ENCODE measurements around the gene PLD4. TPM values are rescaled to one million over a fixed set of nuclear protein-coding genes. Genes with fewer than 3 reads are reported as not detected.
"Not testable (repeated sequence)": the region's sequence is repeated elsewhere in the genome, so short reads cannot be mapped to it uniquely, and the experiment has no call there.

The PLD4 gene
- total RNA-seq, 2 donors from 2014 or later: 1.2 TPM; not detected in 1

DNA sequence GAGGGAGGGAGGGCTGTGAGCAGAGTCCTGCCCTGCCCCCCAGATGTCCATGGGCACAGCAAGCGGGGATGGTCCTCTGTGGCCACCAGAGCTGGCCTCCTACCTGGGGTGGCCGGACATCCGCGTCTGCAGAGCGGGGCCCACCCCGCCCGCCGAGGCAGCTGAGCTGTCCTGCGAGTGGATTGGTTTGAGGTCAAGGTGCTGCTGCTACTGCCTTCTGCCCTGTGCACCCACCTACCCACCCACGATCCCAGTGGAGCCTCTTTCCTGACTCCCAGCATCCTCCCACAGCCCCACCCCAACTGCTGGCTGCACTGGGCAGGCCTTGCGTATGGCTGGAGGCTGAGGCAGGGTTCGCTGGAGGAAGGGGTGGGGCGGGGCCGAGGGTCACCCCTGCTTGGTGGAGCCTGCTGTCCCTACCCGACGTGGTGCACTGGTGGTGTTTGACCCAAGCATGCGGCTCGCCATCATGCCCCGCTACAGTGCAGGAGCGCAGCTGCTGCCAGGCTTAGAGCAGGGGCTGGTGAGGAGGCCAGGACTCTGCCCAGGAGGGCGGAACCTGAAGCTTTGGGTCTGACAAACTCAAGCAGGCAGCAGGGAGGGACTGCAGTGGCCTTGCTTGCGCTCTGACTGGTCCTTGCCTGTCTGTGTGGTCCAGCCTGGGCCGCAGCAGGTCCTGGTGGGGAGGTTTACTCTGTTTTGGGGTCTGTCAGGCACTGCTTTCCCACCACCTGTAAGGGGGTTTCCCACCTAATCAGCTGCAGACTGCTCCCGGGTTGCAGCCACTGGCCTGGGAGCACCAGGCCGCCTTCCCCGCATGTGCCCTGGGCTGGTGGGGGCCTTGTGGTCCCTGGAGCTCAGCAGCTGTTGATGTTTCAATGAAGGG is 35.9 kb upstream of the PLD4 start:
- DNase-seq: peak; percentile 15
- intact Hi-C loops (cut with DNase I): no loop called here
- H3K9me3 ChIP-seq: no peaks in the 10 kb centered on the region
- no peak overlapping the region for H3K9ac ChIP-seq (ENCODE audit: low read depth in 2 of 2, low read length in 2 of 2)
- no peaks in the 10 kb centered on the region for H3K4me1 ChIP-seq
- TF ChIP-seq, protein P1, sequence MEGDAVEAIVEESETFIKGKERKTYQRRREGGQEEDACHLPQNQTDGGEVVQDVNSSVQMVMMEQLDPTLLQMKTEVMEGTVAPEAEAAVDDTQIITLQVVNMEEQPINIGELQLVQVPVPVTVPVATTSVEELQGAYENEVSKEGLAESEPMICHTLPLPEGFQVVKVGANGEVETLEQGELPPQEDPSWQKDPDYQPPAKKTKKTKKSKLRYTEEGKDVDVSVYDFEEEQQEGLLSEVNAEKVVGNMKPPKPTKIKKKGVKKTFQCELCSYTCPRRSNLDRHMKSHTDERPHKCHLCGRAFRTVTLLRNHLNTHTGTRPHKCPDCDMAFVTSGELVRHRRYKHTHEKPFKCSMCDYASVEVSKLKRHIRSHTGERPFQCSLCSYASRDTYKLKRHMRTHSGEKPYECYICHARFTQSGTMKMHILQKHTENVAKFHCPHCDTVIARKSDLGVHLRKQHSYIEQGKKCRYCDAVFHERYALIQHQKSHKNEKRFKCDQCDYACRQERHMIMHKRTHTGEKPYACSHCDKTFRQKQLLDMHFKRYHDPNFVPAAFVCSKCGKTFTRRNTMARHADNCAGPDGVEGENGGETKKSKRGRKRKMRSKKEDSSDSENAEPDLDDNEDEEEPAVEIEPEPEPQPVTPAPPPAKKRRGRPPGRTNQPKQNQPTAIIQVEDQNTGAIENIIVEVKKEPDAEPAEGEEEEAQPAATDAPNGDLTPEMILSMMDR (IDR thresholded peaks at IDR 0.05): no peak
- H3K27ac ChIP-seq: no peak overlapping the region
- no peak overlapping the region for H3K4me3 ChIP-seq
- H3K36me3 ChIP-seq: peaks cover 3% of the 10 kb centered on the region
- H3K27me3 ChIP-seq: no peaks in the 10 kb centered on the region

DNA sequence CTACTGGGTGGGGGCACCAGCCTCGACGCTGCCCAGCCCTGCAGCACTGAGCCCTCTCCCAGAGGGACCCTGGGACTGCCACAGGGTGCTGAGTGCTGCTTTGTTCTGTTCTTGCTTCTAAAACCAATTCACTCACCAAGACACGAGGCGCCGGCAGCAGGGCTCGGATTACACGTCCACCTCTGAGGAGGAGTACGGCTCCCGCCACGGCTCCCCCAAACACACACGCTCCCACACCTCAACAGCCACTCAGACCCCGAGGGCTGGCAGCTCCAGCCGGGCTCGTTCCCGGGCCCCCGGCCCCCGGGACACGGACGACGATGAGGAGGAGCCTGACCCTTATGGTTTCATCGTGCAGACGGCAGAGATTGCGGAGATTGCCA is 35.3 kb upstream of the PLD4 start:
- no peaks in the 10 kb centered on the region for H3K9me3 ChIP-seq
- H3K27ac ChIP-seq: no peak overlapping the region
- no peak for DNase-seq
- H3K36me3 ChIP-seq: no peaks in the 10 kb centered on the region
- no peaks in the 10 kb centered on the region for H3K4me1 ChIP-seq
- no peak overlapping the region for H3K9ac ChIP-seq (ENCODE audit: low read depth in 2 of 2, low read length in 2 of 2)
- H3K4me3 ChIP-seq: no peak overlapping the region
- no peaks in the 10 kb centered on the region for H3K27me3 ChIP-seq
- intact Hi-C loops (cut with DNase I): no loop called here
- TF ChIP-seq, protein P1 (IDR thresholded peaks at IDR 0.05): no peak

DNA sequence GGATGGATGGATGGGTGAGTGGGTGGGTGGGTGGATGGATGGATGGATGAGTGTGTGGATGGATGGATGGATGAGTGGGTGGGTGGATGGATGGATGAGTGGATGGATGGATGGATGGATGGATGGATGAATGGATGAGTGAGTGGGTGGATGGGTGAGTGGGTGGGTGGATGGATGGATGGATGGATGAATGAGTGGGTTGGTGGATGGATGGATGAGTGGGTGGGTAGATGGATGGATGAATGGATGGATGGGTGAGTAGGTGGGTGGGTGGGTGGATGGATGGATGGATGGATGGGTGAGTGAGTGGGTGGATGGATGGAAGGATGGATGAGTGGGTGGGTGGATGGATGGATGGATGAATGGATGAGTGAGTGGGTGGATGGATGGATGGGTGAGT is 34.4 kb upstream of the PLD4 start:
- DNase-seq; H3K27me3 ChIP-seq; H3K4me1 ChIP-seq; H3K4me3 ChIP-seq; H3K9ac ChIP-seq (ENCODE audit: low read depth in 2 of 2, low read length in 2 of 2); H3K27ac ChIP-seq; intact Hi-C loops (cut with DNase I); H3K36me3 ChIP-seq; H3K9me3 ChIP-seq: not testable (repeated sequence)

DNA sequence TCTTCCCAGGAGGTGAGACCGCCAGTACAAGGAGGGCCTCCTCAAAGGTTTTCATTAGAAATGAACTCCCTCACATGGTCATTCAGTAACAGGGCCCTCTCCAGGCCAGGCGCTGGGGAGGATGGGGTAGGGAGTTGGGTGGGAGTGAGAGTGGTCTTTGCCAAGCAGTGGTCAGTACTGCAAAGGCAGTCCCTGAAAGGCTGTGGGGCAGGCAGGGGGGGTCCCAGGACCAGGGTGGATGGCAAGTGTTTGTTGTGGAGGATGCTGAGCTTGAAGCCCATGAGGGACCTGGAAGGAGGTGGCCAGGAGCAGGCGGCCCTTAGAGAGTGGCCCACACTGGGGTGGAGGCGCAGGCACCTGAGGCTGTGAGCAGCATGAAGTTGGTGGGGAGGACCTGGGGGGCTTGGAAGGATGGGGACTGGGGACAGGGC is 33.5 kb upstream of the PLD4 start:
- intact Hi-C loops (cut with DNase I): no loop called here
- no peak overlapping the region for H3K9ac ChIP-seq (ENCODE audit: low read depth in 2 of 2, low read length in 2 of 2)
- TF ChIP-seq, protein P1 (IDR thresholded peaks at IDR 0.05): no peak
- H3K36me3 ChIP-seq: no peaks in the 10 kb centered on the region
- no peaks in the 10 kb centered on the region for H3K27me3 ChIP-seq
- H3K4me3 ChIP-seq: no peak overlapping the region
- peak; percentile 17 for DNase-seq
- no peak overlapping the region for H3K27ac ChIP-seq
- no peaks in the 10 kb centered on the region for H3K4me1 ChIP-seq
- H3K9me3 ChIP-seq: no peaks in the 10 kb centered on the region

DNA sequence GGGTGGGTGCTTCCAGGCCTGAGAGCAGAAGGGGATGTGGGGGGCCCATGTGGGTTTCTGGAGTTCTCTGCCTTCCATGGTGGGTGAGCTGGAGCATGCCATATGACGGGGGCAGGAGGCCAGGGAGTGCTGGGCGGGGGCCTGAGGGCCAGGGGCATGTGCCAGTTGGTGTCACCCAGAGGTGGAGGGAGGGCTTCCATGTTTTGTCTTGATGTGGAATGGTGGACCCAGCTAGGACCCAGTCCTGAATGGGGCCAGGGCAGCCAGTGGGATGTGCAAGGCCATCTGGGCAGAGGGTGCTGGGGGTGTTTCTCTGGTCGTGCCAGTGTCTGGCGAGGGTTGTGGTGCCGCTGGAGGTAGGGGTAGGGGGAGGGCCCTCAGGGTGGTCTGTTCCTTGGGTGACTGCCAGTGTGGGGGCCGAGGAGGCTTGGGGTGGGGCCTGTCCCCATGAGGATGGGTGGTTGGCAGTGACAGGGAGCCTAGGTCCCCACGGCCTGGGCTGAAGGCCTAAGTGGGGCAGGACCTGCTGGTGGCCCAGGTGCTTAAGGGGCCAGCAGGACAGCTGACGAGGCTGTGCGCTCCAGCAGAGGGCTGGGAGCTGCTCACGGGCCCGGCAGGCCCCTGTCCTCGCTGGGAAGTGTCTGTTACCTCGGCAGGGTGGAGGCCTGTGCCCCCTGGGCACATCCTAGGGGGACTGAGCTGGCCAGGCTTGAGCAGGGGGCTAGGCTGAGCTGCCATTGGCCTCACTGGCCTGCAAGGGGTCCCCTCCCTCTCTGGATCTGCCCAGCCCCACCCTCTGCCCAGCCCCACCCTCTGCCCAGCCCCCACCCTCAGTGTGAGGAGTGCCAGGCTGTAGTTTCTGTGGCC is 32.8 kb upstream of the PLD4 start:
- H3K27ac ChIP-seq: no peak overlapping the region
- no peaks in the 10 kb centered on the region for H3K4me1 ChIP-seq
- H3K9ac ChIP-seq (ENCODE audit: low read depth in 2 of 2, low read length in 2 of 2): no peak overlapping the region
- H3K27me3 ChIP-seq: no peaks in the 10 kb centered on the region
- peak; percentile 16 for DNase-seq
- H3K9me3 ChIP-seq: no peaks in the 10 kb centered on the region
- no peaks in the 10 kb centered on the region for H3K36me3 ChIP-seq
- no peak overlapping the region for H3K4me3 ChIP-seq
- intact Hi-C loops (cut with DNase I): no loop called here
- TF ChIP-seq, protein P1 (IDR thresholded peaks at IDR 0.05): no peak

Data from colonic mucosa (tissue), 4 donors.